ENCODE results near the gene PSMB2. TPM values are rescaled to one million over a fixed set of nuclear protein-coding genes. Genes with fewer than 3 reads are reported as not detected.
"Not testable (repeated sequence)": the region's sequence is repeated elsewhere in the genome, so short reads cannot be mapped to it uniquely, and the experiment has no call there.

PSMB2 gene
- total RNA-seq, 1 experiment from 2014 or later: 86.0 TPM

DNA sequence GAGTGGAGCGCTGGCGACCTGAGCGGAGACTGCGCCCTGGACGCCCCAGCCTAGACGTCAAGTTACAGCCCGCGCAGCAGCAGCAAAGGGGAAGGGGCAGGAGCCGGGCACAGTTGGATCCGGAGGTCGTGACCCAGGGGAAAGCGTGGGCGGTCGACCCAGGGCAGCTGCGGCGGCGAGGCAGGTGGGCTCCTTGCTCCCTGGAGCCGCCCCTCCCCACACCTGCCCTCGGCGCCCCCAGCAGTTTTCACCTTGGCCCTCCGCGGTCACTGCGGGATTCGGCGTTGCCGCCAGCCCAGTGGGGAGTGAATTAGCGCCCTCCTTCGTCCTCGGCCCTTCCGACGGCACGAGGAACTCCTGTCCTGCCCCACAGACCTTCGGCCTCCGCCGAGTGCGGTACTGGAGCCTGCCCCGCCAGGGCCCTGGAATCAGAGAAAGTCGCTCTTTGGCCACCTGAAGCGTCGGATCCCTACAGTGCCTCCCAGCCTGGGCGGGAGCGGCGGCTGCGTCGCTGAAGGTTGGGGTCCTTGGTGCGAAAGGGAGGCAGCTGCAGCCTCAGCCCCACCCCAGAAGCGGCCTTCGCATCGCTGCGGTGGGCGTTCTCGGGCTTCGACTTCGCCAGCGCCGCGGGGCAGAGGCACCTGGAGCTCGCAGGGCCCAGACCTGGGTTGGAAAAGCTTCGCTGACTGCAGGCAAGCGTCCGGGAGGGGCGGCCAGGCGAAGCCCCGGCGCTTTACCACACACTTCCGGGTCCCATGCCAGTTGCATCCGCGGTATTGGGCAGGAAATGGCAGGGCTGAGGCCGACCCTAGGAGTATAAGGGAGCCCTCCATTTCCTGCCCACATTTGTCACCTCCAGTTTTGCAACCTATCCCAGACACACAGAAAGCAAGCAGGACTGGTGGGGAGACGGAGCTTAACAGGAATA is 64.0 kb downstream of the PSMB2 start:
- H4K5ac ChIP-seq (ENCODE audit: insufficient read length, low read depth, low read length): no peak overlapping the region
- no peak overlapping the region for H3K4ac ChIP-seq (ENCODE audit: low read depth, low read length)
- no CpG with 5 or more reads among the region's 70 CpGs for whole genome bisulfite sequencing (ENCODE audit: extremely low coverage, insufficient read length, low lambda C conversion rate)
- no peak overlapping the region for H3K14ac ChIP-seq (ENCODE audit: insufficient read depth, low read length)
- H4K91ac ChIP-seq (ENCODE audit: insufficient read length, low read depth, low read length): no peak overlapping the region
- 0 out of 2 replicates have a peak, but pooled peaks cover 2% of the 10 kb centered on the region for H3K4me1 ChIP-seq (ENCODE audit: insufficient read depth, low read length)
- H3K9ac ChIP-seq (ENCODE audit: extremely low read depth, insufficient read length, low read length): no peak overlapping the region
- H2AK5ac ChIP-seq (ENCODE audit: insufficient read length, low read length): no peak overlapping the region
- no peaks in the 10 kb centered on the region for H3K9me3 ChIP-seq (ENCODE audit: control insufficient read depth, low read depth, low read length)
- Mint-ChIP-seq H3K36me3 (ENCODE audit: insufficient read depth in 1 of 3, low read depth in 3 of 3) (no peaks in the 10 kb centered on the region), H3K9me3 (no peaks in the 10 kb centered on the region), H3K4me3 (peak overlapping the region; percentile 53 to 76), H3K27me3 (ENCODE audit: low read depth) (peaks cover 76% of the 10 kb centered on the region), H3K4me1 (peaks cover 31 to 34% of the 10 kb centered on the region in 2 experiments), H3K27ac (no peak overlapping the region)
- TF ChIP-seq, protein P1, sequence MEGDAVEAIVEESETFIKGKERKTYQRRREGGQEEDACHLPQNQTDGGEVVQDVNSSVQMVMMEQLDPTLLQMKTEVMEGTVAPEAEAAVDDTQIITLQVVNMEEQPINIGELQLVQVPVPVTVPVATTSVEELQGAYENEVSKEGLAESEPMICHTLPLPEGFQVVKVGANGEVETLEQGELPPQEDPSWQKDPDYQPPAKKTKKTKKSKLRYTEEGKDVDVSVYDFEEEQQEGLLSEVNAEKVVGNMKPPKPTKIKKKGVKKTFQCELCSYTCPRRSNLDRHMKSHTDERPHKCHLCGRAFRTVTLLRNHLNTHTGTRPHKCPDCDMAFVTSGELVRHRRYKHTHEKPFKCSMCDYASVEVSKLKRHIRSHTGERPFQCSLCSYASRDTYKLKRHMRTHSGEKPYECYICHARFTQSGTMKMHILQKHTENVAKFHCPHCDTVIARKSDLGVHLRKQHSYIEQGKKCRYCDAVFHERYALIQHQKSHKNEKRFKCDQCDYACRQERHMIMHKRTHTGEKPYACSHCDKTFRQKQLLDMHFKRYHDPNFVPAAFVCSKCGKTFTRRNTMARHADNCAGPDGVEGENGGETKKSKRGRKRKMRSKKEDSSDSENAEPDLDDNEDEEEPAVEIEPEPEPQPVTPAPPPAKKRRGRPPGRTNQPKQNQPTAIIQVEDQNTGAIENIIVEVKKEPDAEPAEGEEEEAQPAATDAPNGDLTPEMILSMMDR (conservative IDR thresholded peaks at IDR 0.05): no peak
- H3K4me2 ChIP-seq (ENCODE audit: insufficient read depth, insufficient read length, low read length): peak overlapping the region; percentile 83
- no peak overlapping the region for H2BK120ac ChIP-seq (ENCODE audit: low read depth, low read length, poor library complexity, severe bottlenecking)
- H3K23me2 ChIP-seq (ENCODE audit: insufficient read length, low read depth, low read length, poor library complexity, severe bottlenecking): peaks cover 19% of the 10 kb centered on the region
- no peak overlapping the region for H3K56ac ChIP-seq (ENCODE audit: insufficient read length, low read depth, low read length)
- no peak overlapping the region for H2BK12ac ChIP-seq (ENCODE audit: insufficient read length, low read depth, low read length)
- no peaks in the 10 kb centered on the region for H3K79me2 ChIP-seq (ENCODE audit: insufficient read depth, low read length)
- no peaks in the 10 kb centered on the region for H4K20me1 ChIP-seq (ENCODE audit: control insufficient read depth, insufficient read depth, insufficient read length)
- no peak overlapping the region for H2BK5ac ChIP-seq (ENCODE audit: insufficient read length, low read length)
- H3K79me1 ChIP-seq (ENCODE audit: insufficient read depth, low read depth, low read length, poor library complexity, severe bottlenecking): no peaks in the 10 kb centered on the region
- no peak overlapping the region for H2BK15ac ChIP-seq (ENCODE audit: low read depth, low read length)
- H3K23ac ChIP-seq (ENCODE audit: insufficient read length, low read depth, low read length): no peak overlapping the region
- H3K27ac ChIP-seq (ENCODE audit: insufficient read length, low read depth, low read length): no peak overlapping the region
- no peak overlapping the region for H4K8ac ChIP-seq (replicated peaks; ENCODE audit: insufficient read length, low read depth, low read length)
- no peak overlapping the region for H3K18ac ChIP-seq (ENCODE audit: insufficient read length, low read depth, low read length)
- H2AFZ ChIP-seq (ENCODE audit: low read length): no peak overlapping the region
- H3K27me3 ChIP-seq (ENCODE audit: insufficient read depth, low read length): peaks cover 58% of the 10 kb centered on the region
- H2BK20ac ChIP-seq (ENCODE audit: low read depth, low read length, poor library complexity, severe bottlenecking): no peak overlapping the region
- H3T11ph ChIP-seq (ENCODE audit: low read length): no peak overlapping the region
- peak; percentile 72 for DNase-seq

DNA sequence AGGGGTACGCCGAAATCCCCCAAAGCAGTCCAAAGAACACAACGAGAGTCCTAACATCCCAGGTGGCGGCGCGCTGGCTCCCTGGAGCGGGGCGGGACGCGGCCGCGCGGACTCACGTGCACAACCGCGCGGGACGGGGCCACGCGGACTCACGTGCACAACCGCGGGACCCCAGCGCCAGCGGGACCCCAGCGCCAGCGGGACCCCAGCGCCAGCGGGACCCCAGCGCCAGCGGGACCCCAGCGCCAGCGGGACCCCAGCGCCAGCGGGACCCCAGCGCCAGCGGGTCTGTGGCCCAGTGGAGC is 64.6 kb downstream of the PSMB2 start:
- not testable (repeated sequence) for H4K20me1 ChIP-seq (ENCODE audit: control insufficient read depth, insufficient read depth, insufficient read length); H2BK15ac ChIP-seq (ENCODE audit: low read depth, low read length); H4K91ac ChIP-seq (ENCODE audit: insufficient read length, low read depth, low read length); H2AFZ ChIP-seq (ENCODE audit: low read length); H3K4me1 ChIP-seq (ENCODE audit: insufficient read depth, low read length); H3K4ac ChIP-seq (ENCODE audit: low read depth, low read length); DNase-seq; H3T11ph ChIP-seq (ENCODE audit: low read length); H3K79me1 ChIP-seq (ENCODE audit: insufficient read depth, low read depth, low read length, poor library complexity, severe bottlenecking); H3K36me3 Mint-ChIP-seq (ENCODE audit: insufficient read depth in 1 of 3, low read depth in 3 of 3); H2BK20ac ChIP-seq (ENCODE audit: low read depth, low read length, poor library complexity, severe bottlenecking); H4K8ac ChIP-seq (replicated peaks; ENCODE audit: insufficient read length, low read depth, low read length); H3K79me2 ChIP-seq (ENCODE audit: insufficient read depth, low read length); H3K14ac ChIP-seq (ENCODE audit: insufficient read depth, low read length); H3K27ac Mint-ChIP-seq; H3K27ac ChIP-seq (ENCODE audit: insufficient read length, low read depth, low read length); H3K9me3 Mint-ChIP-seq; H3K56ac ChIP-seq (ENCODE audit: insufficient read length, low read depth, low read length); H2BK12ac ChIP-seq (ENCODE audit: insufficient read length, low read depth, low read length); H2AK5ac ChIP-seq (ENCODE audit: insufficient read length, low read length); H3K23ac ChIP-seq (ENCODE audit: insufficient read length, low read depth, low read length); H2BK120ac ChIP-seq (ENCODE audit: low read depth, low read length, poor library complexity, severe bottlenecking); H2BK5ac ChIP-seq (ENCODE audit: insufficient read length, low read length); H3K9ac ChIP-seq (ENCODE audit: extremely low read depth, insufficient read length, low read length); H4K5ac ChIP-seq (ENCODE audit: insufficient read length, low read depth, low read length); H3K18ac ChIP-seq (ENCODE audit: insufficient read length, low read depth, low read length); H3K9me3 ChIP-seq (ENCODE audit: control insufficient read depth, low read depth, low read length)
- WGBS (ENCODE audit: extremely low coverage, insufficient read length, low lambda C conversion rate): no CpG with 5 or more reads among the region's 37 CpGs
- peak overlapping the region; percentile 53 to 78 for H3K4me3 Mint-ChIP-seq
- peaks cover 82% of the 10 kb centered on the region for H3K27me3 Mint-ChIP-seq (ENCODE audit: low read depth)
- H3K4me1 Mint-ChIP-seq: peaks cover 31 to 37% of the 10 kb centered on the region in 2 experiments
- H3K4me2 ChIP-seq (ENCODE audit: insufficient read depth, insufficient read length, low read length): peak overlapping the region; percentile 83
- H3K27me3 ChIP-seq (ENCODE audit: insufficient read depth, low read length): peaks cover 64% of the 10 kb centered on the region
- H3K23me2 ChIP-seq (ENCODE audit: insufficient read length, low read depth, low read length, poor library complexity, severe bottlenecking): peaks cover 19% of the 10 kb centered on the region

Measured in H9 (cell line).